HG03095 (cell line): Measurements from ENCODE around the gene PILRA.
A peak's percentile ranks its signal among the peaks of the same experiment; 100 is the strongest.
"Not testable (repeated sequence)": the region's sequence is repeated elsewhere in the genome, so short reads cannot be mapped to it uniquely, and the experiment has no call there.

Source experiments
- ATAC-seq: cut with Tn5 transposase; IDR thresholded peaks from one replicate; pipeline ENCODE4 v1.9.1; 2021; ENCODE audit warnings: moderate library complexity; ENCODE audit not compliant: unreplicated experiment

PILRA gene

DNA sequence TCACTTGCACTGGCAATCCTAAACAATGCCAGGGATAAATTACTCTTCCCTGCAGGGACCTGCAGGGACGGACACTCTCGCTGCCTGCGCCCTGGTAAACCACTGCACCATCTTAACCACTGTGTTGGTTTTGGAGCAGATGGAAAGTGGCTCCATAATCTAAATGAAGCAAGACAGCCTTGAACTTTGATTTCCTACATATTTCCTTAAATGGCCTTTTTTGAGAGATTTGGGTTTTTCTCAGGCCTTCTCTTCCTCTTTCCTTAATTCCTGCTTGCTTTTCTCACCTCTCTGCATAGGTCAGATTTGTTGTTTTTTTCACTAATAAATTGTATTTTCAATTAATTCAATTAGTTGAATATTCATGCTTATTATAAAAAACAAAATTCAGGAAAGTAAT is 2.8 kb downstream of the PILRA start:
- no peak for ATAC-seq

DNA sequence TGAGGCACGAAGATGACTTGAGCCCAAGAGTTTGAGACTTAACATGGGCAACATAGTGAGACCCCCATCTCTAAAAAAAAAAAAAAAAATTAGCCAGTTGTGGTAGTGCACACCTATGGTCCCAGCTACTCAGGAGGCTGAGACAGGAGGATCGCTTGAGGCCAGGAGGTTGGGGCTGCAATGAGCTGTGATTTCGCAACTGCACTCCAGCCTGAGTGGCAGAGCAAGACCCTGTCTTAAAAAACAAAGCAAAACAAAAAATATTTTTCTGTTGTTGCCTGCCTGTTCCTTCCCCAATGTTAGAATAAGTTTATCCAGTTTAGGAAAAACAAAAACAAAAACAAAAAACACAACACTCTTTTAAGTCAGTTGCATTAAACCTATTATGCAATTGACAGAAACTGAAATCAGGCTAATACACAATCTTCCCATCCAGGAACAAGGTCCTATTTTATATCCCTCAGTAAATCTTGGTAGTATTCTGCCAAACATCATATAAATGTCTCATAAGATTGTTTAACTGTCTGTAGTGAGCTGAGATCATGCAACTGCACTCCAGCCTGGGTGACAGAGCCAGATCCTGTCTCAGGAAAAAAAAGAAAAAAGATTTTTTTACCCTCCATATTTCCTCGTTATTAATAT is 4.9 kb downstream of the PILRA start:
- no peak for ATAC-seq

DNA sequence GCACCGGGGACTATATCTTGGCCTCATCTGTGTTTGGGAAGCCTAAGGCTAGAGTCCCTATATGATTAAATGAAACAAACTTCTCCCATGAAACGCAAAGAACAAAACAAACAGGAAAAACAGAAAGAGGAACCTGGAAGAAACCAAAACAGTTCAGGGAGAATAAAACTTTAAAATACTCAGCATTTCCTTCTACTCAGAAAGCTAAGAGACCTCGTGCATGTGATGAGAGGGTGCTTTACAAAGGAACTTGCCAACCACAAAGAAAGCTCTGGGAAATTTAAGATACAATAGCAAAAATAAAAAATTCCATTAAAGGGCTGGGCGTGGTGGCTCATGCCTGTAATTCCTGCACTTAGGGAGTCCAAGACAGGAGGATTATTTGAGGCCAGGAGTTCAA is 6.9 kb downstream of the PILRA start:
- no peak for ATAC-seq

DNA sequence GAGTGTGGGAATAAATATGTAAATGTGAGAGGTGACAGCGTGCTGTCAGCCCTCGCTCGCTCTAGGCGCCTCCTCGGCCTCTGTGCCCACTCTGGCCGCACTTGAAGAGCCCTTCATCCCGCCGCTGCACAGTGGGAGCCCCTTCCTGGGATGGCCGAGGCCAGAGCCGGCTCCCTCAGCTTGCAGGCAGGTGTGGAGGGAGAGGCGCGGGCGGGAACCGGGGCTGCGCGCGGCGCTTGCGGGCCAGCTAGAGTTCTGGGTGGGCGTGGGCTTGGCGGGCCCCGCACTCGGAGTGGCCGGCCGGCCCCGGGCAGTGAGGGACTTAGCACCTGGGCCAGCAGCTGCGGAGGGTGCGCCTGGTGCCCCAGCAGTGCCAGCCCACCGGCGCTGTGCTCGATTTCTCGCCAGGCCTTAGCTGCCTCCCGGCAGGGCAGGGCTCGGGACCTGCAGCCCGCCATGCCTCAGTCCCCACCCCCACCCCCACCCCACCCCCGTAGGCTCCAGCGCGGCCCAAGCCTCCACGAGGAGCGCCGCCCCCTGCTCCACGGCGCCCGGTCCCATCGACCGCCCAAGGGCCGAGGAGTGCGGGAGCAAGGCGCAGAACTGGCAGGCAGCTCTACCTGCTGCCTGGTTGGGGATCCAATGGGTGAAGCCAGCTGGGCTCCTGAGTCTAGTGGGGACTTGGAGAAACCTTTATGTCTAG is 8.4 kb downstream of the PILRA start:
- not testable (repeated sequence) for ATAC-seq

DNA sequence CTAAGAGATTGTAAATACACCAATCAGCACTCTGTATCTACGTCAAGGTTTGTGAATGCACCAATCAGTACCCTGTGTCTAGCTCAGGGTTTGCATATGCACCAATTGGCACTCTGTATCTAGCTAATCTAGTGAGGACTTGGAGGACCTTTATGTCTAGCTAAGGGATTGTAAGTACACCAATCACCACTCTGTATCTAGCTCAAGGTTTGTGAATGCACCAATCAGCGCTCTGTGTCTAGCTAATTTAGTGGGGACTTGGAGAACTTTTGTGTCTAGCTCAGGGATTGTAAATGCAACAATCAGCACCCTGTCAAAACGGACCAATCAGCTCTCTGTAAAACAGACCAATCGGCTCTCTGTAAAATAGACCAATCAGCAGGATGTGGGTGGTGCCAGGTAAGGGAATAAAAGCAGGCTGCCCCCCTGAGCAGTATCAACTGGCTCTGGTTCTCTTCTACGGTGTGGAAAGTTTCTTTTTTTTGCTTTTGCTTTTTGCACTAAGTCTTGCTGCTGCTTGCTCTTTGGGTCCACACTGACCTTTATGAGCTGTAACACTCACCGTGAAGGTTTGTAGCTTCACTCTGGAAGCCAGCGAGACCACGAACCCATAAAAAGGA is 9.1 kb downstream of the PILRA start:
- ATAC-seq, result not testable (repeated sequence)

DNA sequence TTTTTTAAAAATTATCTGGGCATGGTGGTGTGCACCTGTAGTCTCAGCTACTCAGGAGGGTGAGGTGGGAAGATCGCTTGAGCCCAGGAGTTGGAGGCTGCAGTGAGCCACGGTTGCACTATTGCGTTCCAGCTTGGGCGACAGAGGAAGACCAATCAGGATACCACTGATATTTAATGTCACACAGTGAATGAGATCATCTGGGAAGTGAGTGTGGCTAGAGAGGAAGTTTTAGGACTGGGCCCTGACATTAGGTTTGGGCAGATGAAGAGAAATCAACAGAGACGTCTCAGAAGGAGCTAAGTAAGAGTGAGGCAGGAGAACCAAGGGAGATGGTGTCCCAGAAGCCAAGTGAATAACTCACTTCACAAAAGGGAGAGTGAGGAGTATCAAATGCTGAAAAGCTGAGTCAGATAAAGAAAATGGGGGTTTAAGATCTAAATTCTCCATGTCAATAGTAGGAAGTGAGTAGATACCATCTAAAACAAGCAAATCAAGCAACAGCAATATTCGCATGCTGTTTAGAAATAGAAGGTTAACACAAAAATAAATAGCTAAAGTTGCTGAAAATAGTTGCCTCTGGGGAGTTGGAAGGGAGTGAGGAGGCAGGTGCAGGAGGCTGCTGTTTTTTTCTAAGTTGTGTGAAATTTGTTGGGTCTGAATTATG is 11.5 kb downstream of the PILRA start:
- ATAC-seq, result no peak

DNA sequence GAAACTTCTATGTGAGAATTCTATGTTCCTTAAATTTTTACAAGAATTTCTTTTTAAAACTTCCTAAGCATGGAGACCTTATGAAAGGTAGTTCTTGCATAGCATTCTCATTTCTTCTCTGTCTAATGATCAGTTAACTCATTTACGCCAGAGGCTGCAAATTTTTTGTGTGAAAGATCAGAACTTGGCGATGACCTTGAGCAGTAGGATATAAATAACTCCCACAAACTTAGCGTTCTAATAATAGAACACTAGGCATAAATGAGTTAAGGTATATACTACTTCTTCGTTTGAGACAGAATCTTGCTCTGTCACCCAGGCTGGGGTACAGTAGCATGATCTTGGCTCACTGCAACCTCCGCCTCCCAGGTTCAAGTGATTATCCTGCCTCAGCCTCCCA is 13.7 kb downstream of the PILRA start:
- no peak for ATAC-seq

DNA sequence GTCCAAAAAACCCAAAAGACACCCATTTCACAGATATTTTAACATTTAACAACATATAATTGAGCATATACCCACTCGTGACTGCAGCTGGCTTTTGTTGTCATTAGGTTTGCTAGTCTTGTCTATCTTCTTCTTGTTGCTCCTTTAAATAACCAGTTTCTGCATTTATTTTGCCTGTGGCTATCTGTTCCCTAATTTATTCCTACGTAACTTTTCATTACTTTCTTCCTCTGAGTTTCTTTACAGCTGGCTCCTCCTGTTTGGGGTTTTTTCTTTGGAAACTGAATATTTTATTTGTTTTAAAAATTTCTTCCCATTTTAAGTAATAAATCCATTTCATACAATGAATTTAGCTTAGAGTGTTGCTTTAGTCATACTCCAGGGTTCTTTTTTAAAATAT is 14.4 kb downstream of the PILRA start:
- no peak for ATAC-seq

DNA sequence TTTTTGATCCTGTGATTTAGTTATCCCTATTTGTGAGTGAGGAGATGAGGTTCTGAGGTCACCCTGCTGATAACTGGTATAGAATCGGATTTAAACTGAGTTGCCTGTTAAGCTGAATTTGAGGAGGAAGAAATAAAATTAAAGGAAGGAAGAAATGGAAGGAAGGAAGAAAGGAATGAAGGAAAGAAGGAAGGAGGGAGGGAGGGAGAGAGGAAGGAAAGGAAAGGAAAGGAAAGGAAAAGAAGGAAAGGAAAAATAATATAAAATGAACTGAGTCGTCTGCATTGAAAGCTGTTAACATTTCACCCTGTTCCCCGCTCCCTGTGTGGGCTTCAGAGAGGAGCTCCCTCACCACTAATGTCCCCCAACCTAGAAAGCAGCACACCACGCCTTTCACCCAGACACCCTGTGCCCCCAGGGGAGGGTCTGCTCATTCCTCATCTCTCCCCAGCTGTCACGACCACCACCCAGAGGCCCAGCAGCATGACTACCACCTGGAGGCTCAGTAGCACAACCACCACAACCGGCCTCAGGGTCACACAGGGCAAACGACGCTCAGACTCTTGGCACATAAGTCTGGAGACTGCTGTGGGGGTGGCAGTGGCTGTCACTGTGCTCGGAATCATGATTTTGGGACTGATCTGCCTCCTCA is 16.3 kb downstream of the PILRA start:
- ATAC-seq, result no peak

DNA sequence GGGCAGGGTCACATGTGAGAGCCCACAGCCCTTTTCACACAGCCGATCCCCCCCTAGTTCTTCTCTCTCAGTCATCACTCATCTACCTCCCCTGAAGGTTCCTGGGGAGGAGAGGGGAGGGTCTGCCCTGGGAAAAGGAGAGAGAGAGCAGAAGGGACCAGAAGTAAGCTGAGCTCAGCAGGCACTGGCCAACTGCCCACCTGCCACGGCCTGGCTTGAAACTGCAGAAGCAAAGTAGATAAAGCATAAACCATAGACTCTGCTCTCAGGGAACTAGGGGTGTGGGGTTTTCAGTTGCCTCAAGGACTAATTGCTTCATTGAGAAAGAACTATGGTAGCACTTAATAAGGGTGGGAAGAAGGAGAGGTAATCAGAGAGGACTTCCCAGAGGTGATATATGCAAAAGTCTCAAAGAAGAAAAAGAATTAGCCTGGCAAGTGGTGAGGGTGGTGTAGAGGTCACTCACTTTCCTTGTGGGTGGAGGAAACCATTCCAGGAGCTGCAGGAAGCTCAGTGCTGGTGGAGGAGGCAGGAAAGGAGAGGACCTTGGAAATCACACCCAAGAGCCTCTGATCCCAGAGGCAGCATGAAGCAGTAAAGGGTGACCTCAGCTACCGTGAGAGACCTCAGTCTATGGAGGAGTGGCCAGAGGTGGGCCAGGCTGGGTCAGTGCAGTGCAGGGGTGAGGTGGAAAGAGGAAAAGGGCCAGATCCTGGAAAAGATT is 17.2 kb downstream of the PILRA start:
- no peak for ATAC-seq

DNA sequence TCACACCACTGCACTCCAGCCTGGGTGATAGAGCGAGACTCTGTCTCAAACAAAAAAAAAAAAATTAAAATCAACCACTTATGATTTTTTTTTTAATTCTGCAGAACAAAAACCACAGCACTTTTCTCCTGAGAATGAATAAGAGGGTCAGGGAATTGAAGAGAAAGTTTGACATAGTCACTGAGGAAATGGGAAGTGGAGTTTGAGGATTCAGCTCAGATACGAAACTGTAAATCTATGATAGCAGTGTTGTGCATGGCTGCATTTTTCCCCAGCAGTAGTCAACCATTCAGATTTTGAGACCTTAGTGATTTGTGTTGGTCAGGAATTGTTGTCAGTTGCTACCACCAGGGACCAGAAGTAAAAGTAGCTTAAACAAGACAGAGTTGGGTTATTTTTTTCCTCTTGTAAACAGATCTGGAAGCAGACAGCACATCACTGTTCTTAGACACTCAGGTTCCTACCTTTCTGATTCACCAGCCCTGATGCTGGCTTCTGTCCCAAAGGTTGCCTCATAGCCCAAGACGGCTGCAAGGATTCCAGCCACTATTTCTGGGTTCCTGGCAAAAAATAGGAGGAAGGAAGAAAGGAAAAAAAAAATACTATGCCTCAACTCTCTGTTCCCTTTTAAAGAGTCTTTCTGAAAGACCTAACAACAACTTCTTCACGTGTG is 20.1 kb downstream of the PILRA start:
- no peak for ATAC-seq

DNA sequence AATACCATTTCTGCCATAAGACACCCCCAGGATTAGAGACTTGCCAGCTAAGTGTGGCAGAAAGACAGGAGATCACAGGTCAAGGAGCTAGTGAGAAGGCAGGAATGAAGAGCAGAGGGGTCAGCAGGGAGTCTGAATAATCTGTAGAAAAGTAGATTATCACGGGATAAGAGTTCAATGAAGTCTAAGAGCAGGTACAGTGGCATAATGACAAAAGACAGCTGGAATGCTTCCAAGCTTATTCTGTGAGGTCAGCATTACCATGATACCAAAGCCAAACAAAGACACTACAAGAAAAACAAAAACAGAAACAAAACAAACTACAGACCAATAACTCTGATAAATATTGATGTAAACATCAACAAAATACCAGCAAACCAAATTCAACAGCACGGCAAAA is 20.8 kb downstream of the PILRA start:
- ATAC-seq, result no peak

DNA sequence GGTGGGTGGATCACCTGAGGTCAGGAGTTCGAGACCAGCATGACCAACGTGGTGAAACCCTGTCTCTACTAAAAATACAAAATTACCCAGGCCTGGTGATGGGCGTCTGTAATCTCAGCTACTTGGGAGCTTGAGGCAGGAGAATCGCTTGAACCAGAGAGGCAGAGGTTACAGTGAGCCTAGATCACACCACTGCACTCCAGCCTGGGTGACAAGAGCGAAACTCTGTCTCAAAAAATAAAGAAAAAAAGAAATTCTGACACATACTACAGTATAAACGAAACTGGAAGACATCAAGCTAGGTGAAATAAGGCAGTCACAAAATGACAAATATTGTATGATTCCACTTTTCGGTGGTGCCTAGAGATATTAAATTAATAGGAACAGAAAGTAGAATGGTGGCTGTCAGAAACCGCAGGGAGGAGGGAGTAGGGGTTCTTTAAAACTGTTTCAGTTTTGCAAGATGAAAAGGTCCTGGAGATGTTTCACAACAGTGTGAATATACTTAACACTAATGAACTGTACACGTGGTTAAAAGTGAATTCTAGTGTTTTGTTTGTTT is 23.2 kb downstream of the PILRA start:
- peak; percentile 83 for ATAC-seq

DNA sequence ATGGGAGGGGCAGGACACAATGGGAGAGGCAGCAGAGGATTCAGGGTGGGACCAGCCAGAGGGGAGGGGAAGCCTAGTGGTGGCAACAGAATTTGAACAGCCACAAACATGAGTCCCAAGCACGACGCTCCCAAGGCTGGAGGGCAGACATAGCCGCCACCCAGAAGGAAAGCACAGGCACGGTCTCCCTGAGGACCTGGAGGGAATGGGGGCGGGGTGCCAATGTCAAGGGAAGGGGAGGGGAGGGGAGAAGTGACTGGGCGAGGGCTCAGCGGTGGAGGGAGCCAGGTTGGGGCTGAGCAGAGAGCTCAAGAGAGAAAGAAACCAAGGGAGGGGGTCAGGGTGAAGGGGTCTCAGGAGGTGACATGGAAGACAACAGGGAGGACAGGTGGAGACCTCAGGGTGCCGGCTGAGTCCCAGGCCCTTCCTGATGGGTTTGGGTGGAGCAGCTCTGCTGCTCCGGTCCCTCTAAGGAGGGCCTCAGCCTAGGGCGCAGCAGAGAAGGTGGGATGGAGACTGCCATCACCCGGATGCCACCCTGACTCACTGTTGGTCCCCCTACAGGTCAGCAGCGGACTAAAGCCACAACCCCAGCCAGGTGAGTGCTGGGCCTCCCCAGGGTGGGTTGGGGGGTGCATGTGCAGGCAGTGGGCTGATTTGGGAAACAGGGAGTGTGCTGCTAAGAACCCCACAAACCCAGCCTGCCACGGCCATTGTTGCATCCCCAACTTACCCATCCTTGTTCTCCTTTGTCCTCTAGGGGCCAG is 24.2 kb downstream of the PILRA start:
- no peak for ATAC-seq

DNA sequence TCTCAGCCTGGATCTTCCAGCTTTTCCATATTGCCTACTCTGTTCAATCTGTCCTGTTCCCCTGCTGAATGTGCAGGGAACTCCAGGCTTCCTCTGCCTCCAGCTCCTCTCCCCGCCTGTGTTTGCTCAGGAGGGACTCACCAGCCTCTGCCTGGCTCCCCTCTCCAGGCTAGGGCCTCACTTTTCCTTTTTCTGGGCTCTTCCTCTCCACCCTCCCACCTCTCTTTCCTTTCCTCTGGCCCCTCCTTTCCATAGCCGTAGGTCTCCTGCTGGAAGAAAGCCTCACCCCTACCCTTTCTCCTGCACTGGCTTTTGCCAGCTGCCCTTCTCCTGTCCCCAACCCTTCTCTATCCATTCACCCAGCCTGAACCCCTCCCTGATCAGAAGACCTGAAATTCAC is 25.0 kb downstream of the PILRA start:
- no peak for ATAC-seq

DNA sequence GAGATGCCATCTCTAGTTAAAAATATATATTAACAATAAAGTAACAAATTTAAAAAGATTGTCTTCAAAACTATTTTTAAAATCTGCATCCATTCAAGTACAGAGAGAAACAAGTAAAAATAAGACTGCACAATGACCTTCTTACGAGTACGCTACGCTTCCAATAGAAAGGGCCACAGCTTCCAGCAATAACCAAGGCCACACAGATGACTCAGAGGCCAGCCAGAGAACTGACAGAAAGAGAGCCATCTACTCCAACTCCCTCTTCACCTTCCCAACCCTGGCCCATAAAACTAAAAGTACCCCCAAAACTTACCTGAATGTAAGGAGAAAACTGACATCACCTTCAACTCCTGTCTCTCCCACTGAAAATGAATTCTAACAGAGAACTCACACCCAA is 26.8 kb downstream of the PILRA start:
- no peak for ATAC-seq

DNA sequence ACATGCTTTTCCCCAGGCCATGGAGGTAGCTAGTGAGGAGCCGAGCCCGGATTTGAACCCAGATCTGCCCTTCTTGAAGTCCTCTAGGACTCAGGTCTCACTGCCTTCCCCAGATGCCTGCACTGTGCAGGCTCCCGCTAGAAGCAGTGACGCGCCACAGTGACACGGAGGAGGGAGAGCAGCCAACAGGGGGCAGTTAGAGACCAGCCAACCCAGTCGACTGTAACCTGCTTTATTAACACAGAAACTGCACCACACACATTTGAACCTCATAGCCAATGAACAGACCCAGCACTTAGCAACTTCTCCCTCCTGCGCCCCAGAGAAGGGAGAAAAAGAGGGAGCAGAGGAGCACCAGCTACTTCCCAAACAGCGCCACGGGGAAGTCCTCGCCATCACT is 27.4 kb downstream of the PILRA start:
- ATAC-seq, result no peak

DNA sequence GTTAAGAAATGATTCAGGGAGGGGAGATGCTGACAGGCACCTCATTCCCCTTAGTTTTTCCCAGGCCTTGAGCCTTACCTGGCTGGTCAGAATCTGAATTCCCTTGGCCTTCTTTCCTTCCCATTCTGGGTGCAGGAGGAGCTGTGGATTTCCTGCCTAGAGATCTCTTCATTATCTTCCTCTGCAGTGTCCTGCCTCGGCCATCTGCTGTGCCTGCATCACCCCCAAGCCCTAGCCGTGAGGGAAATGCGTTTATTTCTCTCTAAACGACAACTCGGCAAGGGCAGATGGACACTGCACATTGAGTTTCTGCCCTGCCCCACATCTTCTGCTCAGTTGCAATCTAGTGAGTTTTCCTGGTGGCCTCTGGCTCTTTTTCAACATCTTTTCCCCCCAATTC is 28.5 kb downstream of the PILRA start:
- ATAC-seq, result no peak

DNA sequence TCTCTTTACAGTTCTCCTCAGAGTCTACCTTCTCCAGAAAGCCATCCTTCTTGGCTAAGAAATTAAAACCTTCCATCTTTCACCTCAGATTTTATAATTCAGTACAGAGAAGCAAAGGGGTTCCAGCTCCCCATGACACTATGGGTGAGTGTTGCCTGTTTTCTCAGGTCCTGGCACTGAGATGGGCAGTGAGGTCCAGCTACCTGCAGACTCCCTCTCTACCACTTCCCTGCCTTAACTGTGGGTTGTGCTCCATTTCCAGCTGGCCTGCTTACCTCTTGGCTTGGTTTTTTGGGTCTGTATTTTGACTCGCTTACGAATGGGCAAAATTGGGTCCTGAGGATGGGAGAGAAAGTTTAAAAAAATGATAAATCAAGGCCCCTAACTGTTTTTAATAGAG is 29.0 kb downstream of the PILRA start:
- ATAC-seq, result no peak
